AG04450 (cell line): ENCODE data around the gene GPC5. TPM values are rescaled to one million over a fixed set of nuclear protein-coding genes. Genes with fewer than 3 reads are reported as not detected.

ENCODE experiments used
- CTCF ChIA-PET: fragments of 300-600, 350-600 bp; formaldehyde crosslinking; extraction: SDS; loops from one replicate; lab custom pipeline; 2022; ENCODE audit warnings: antibody characterized with exemption, inconsistent platforms; lab: Charles Lee
- POLR2A ChIA-PET: fragments of 350-600 bp; formaldehyde crosslinking; extraction: SDS; loops from one replicate; lab custom pipeline; 2021; ENCODE audit warnings: antibody characterized with exemption, inconsistent platforms; lab: Yijun Ruan, JAX
- DNase-seq: peaks from one replicate; pipeline ENCODE4 v3.0.0-alpha.2; 2011; ENCODE audit warnings: low read depth, low spot score
- H3K27ac ChIP-seq: one replicate; pipeline ENCODE4 v1.5.1; 2012; ENCODE audit warnings: low read depth, low read length, control low read depth
- H3K27me3 ChIP-seq: one replicate; pipeline ENCODE4 v1.6.0; 2012; ENCODE audit warnings: low read length; ENCODE audit not compliant: control insufficient read depth, insufficient read depth
- H3K4me3 ChIP-seq: 2 replicates; pipeline ENCODE4 v1.5.1; 2011; ENCODE audit warnings: mild to moderate bottlenecking, low read depth, low read length, control low read depth
- H3K9me3 ChIP-seq: 2 replicates; pipeline ENCODE4 v1.5.1; 2012; ENCODE audit warnings: low read length; ENCODE audit not compliant: control insufficient read depth, insufficient read depth
- polyA plus RNA-seq: library from polyadenylated mRNA; depleted of rRNA; stranded (reverse); fragments of >200 nt; gene quantifications from 2 replicates; pipeline ENCODE4 v1.2.3, GENCODE V29; 2011
- TF ChIP-seq, protein P1 (sequence below): IDR thresholded peaks from 2 replicates; pipeline ENCODE4 v1.5.1; 2011; ENCODE audit warnings: low read depth, low read length, control low read depth, inconsistent platforms

The GPC5 gene
- polyA plus RNA-seq, 1 experiment, result 3.6 TPM

- CTCF ChIA-PET, result no interaction called here
- peaks cover 4% of the 10 kb centered on the region for H3K27me3 ChIP-seq
- no peak for DNase-seq
- no peak overlapping the region for H3K4me3 ChIP-seq
- POLR2A ChIA-PET, result no interaction called here
- TF ChIP-seq, protein P1, sequence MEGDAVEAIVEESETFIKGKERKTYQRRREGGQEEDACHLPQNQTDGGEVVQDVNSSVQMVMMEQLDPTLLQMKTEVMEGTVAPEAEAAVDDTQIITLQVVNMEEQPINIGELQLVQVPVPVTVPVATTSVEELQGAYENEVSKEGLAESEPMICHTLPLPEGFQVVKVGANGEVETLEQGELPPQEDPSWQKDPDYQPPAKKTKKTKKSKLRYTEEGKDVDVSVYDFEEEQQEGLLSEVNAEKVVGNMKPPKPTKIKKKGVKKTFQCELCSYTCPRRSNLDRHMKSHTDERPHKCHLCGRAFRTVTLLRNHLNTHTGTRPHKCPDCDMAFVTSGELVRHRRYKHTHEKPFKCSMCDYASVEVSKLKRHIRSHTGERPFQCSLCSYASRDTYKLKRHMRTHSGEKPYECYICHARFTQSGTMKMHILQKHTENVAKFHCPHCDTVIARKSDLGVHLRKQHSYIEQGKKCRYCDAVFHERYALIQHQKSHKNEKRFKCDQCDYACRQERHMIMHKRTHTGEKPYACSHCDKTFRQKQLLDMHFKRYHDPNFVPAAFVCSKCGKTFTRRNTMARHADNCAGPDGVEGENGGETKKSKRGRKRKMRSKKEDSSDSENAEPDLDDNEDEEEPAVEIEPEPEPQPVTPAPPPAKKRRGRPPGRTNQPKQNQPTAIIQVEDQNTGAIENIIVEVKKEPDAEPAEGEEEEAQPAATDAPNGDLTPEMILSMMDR, result no peak
- no peaks in the 10 kb centered on the region for H3K9me3 ChIP-seq
- no peak overlapping the region for H3K27ac ChIP-seq
Measured at GRCh38 chr13:91383836-91384235, 14.6 kb upstream of the GPC5 start.

DNA sequence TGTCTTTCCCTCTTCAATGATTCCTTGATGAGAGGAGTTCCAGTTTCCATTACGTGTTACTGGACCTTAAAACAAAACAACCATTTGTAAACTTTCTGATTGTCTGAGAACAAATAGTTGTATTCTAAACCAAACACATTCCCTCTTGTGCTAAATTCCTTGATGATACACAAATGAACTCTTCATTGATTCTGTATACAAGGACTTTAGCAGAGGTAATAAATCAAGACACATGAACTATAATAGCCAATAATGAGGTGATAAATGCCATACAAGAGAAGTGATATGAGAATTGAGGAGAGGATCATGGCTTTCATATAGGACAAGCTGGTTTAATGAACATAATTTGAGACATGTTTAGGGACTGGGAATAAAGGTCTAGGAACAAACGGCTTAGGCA, 13.5 kb upstream of the GPC5 start:
- POLR2A ChIA-PET, result no interaction called here
- TF ChIP-seq, protein P1, result no peak
- Histone ChIP-seq H3K27me3 (peaks cover 4% of the 10 kb centered on the region), H3K9me3 (no peaks in the 10 kb centered on the region), H3K4me3 (no peak overlapping the region), H3K27ac (no peak overlapping the region)
- no peak for DNase-seq
- CTCF ChIA-PET, result no interaction called here

GRCh38 chr13:91389186-91389585, 9.2 kb upstream of the GPC5 start:
- Histone ChIP-seq H3K27ac (no peak overlapping the region), H3K4me3 (no peak overlapping the region), H3K27me3 (peaks cover 4% of the 10 kb centered on the region), H3K9me3 (no peaks in the 10 kb centered on the region)
- TF ChIP-seq, protein P1, result no peak
- no peak for DNase-seq
- CTCF ChIA-PET, result no interaction called here
- POLR2A ChIA-PET, result no interaction called here

DNA sequence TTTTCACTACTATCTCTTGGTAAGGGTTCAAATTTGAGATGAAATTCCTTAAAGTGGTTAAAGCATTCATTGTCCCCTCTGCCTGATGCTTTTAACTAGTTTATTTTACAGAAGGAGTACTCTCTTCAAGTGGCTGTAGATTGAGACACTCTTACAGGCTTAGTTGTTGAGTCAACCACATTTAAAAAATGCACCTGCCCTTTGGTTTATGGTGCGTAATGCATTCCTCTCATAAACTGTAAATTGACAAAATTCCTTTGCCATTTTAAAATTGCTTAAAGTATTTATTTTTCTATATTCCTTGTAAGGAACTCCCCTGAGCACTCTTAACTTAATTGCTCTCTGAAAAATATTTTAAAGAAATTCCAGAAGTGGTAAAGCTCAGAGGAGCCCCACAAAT, 826 bp upstream of the GPC5 start:
- ChIA-PET CTCF (no interaction called here), POLR2A (no interaction called here)
- no peak for DNase-seq
- H3K27me3 ChIP-seq, result peaks cover 20% of the 10 kb centered on the region
- no peaks in the 10 kb centered on the region; the same call in 1 of the 2 replicates for H3K9me3 ChIP-seq
- H3K4me3 ChIP-seq, result no peak overlapping the region
- H3K27ac ChIP-seq, result no peak overlapping the region
- TF ChIP-seq, protein P1, result no peak

DNA sequence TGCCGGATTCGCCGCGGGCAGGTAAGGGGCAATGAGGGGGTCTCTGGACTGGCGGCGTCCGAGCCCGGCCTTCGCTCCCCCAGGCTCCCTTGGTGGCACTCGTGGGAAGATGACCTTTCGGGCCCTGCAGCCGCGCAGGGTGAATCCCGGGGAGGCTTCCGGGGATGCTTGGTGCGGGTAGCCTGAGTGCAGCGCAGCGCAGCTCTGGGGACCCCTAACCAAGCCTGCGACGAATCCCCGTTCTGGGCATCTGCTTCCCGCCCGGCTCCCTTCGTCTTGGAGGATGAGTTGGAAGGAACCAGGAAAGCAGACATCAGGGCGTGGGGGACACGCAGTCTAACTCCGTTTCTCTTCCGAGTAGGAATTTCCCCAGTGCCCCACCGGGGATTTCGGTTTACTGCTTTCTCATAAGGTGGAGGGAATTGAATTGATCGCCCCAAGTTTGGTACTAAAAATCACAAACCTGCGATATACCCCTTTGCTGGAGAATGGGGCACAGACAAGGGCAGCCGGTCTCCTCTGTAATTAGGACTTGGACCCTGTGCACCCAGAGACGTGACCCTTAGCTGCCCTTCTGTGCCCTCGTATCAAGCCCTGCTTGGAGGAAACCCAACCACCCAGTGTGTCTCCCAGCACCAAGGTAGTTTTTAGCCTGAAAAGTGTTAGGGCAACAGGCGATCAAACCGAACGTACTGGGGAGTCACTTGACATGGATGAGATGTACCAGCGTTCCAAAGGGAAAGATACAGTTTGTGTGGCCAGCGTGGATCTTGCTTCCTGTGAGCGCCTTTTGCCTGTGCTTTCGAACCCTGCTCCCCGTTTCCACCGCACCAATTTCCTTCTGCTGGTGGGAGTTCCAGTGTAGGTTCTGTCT, 1.0 kb downstream of the GPC5 start:
- ChIA-PET POLR2A (interaction anchor here (0.7 kb wide), 1 partner anchor 264 kb away, joined by 3 read pairs; no protein-coding TSS in a partner anchor), CTCF (interaction anchor here (1.7 kb wide), 1 partner anchor 50 kb away, joined by 4 read pairs; no protein-coding TSS in a partner anchor)
- Histone ChIP-seq H3K4me3 (peak overlapping the region; percentile 59), H3K27me3 (peaks cover 20% of the 10 kb centered on the region), H3K27ac (no peak overlapping the region), H3K9me3 (no peaks in the 10 kb centered on the region; the same call in 1 of the 2 replicates)
- DNase-seq, result no peak
- TF ChIP-seq, protein P1, result no peak
